Smooth muscle cell (in vitro differentiated cells): ENCODE data around the gene CSMD2. TPM values are rescaled to one million over a fixed set of nuclear protein-coding genes. Genes with fewer than 3 reads are reported as not detected.

Source experiments
- DNase-seq: peaks from one replicate; lab custom pipeline; 2025; ENCODE audit not compliant: unreplicated experiment; lab: John Stamatoyannopoulos, UW
- H2AFZ ChIP-seq: fragments of 200-600 bp; sonication (generic); 2 replicates; pipeline ENCODE4 v1.6.0; 2016; ENCODE audit warnings: antibody characterized with exemption, low read depth, mild to moderate bottlenecking
- H3F3A ChIP-seq: fragments of 200-600 bp; sonication (generic); 2 replicates; pipeline ENCODE4 v1.6.0; 2017; ENCODE audit warnings: antibody characterized with exemption, low read depth
- H3K27ac ChIP-seq: fragments of 200-600 bp; sonication (generic); 2 replicates; pipeline ENCODE4 v1.5.1; 2016; ENCODE audit warnings: low read depth, mild to moderate bottlenecking
- H3K27me3 ChIP-seq: fragments of 200-600 bp; sonication (generic); 2 replicates; pipeline ENCODE4 v1.6.1; 2016; ENCODE audit warnings: low read depth, mild to moderate bottlenecking
- H3K36me3 ChIP-seq: fragments of 200-600 bp; sonication (generic); 2 replicates; pipeline ENCODE4 v1.5.1; 2016; ENCODE audit warnings: low read depth
- H3K4me1 ChIP-seq: fragments of 200-600 bp; sonication (generic); 2 replicates; pipeline ENCODE4 v1.5.1; 2016; ENCODE audit warnings: low read depth
- H3K4me2 ChIP-seq: fragments of 200-600 bp; sonication (generic); 2 replicates; pipeline ENCODE4 v1.6.0; 2016; ENCODE audit warnings: mild to moderate bottlenecking
- H3K4me3 ChIP-seq: fragments of 200-600 bp; sonication (generic); 2 replicates; pipeline ENCODE4 v1.5.1; 2016; ENCODE audit warnings: mild to moderate bottlenecking
- H3K79me2 ChIP-seq: fragments of 200-600 bp; sonication (generic); 2 replicates; pipeline ENCODE4 v1.6.0; 2016; ENCODE audit warnings: low read depth, mild to moderate bottlenecking
- H3K9ac ChIP-seq: fragments of 200-600 bp; sonication (generic); 2 replicates; pipeline ENCODE4 v1.6.0; 2016; ENCODE audit warnings: low read depth
- H3K9me3 ChIP-seq: fragments of 200-600 bp; sonication (generic); replicated peaks from 2 replicates; pipeline ENCODE4 v1.5.1; 2016; ENCODE audit warnings: low read depth
- H4K20me1 ChIP-seq: fragments of 200-600 bp; sonication (generic); 2 replicates; pipeline ENCODE4 v1.6.0; 2016; ENCODE audit warnings: low read depth
- WGBS: methylation state at CpG from one replicate; pipeline ENCODE4 v1.1.7; 2016; ENCODE audit warnings: low lambda C conversion rate; 5-methylcytosine and 5-hydroxymethylcytosine counted together
- polyA plus RNA-seq: library from polyadenylated mRNA; unstranded; fragments of >200 nt; fragmentation: Nextera tagmentation; extraction: Ambion mirVana; gene quantifications from 2 replicates; pipeline ENCODE4 v1.2.1, GENCODE V29; 2016
- total RNA-seq: library from RNA; depleted of rRNA; stranded (reverse); fragments of >200 nt; gene quantifications from 2 replicates; pipeline ENCODE4 v1.2.3, GENCODE V29; 2014
- TF ChIP-seq, protein P1 (sequence below): fragments of 200-600 bp; sonication (generic); IDR thresholded peaks from 2 replicates; pipeline ENCODE4 v1.5.1; 2017; ENCODE audit warnings: borderline replicate concordance, mild to moderate bottlenecking, antibody characterized with exemption; ENCODE audit not compliant: insufficient read depth, poor library complexity, severe bottlenecking

The CSMD2 gene
- total and polyA plus RNA-seq, 2 experiments from 2014 or later: 0.65 to 1.8 TPM

DNA sequence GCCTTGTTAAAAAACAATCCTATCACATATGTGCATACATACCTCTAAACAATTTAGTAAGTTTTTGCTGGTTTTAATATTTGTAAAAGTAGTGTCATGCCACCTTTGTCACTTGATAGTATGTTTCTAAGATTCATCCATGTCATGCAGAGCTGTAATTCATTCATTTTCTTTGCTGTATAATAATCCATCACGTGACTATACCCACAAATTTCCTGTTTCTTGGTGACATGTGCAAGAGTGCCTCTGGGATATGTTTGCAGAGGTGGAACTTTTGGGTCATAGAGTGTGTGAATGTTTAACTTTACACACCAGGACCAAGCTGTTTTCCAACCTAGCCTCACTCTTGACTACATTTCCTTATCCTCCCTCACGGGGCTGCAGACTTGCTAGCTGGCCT is 629.7 kb downstream of the CSMD2 start:
- no peak for DNase-seq
- Histone ChIP-seq H3K36me3 (no peaks in the 10 kb centered on the region), H3K79me2 (no peaks in the 10 kb centered on the region), H3K27me3 (no peaks in the 10 kb centered on the region), H4K20me1 (no peaks in the 10 kb centered on the region), H3K4me3 (no peak overlapping the region), H3F3A (no peaks in the 10 kb centered on the region), H3K9ac (no peak overlapping the region), H3K4me2 (no peak overlapping the region), H3K4me1 (no peaks in the 10 kb centered on the region), H3K9me3 (no peaks in the 10 kb centered on the region), H3K27ac (no peak overlapping the region), H2AFZ (no peak overlapping the region)
- 80% methylated on average over 2 of the region's 2 CpGs for WGBS
- TF ChIP-seq, protein P1, sequence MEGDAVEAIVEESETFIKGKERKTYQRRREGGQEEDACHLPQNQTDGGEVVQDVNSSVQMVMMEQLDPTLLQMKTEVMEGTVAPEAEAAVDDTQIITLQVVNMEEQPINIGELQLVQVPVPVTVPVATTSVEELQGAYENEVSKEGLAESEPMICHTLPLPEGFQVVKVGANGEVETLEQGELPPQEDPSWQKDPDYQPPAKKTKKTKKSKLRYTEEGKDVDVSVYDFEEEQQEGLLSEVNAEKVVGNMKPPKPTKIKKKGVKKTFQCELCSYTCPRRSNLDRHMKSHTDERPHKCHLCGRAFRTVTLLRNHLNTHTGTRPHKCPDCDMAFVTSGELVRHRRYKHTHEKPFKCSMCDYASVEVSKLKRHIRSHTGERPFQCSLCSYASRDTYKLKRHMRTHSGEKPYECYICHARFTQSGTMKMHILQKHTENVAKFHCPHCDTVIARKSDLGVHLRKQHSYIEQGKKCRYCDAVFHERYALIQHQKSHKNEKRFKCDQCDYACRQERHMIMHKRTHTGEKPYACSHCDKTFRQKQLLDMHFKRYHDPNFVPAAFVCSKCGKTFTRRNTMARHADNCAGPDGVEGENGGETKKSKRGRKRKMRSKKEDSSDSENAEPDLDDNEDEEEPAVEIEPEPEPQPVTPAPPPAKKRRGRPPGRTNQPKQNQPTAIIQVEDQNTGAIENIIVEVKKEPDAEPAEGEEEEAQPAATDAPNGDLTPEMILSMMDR: no peak

DNA sequence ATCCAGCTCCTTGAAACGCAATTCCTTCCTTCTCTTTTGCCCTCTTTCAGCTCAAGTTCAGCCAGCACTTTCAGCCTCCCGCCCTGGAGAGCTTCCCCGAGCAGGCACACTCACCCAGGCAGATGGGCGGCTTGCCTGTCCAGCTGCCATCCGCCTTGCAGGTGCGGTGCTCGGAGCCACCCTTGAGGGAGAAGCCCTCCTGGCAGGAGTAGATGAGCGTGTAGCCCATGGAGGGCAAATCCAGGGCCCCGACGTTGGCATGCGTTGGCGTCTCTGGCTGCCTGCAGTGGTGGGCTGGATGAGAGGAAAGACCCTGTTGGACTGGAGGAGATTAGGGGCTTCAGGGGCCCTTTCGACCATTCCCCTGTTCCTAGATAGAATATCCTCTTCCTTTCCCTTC is 632.1 kb downstream of the CSMD2 start:
- Histone ChIP-seq H3K9ac (no peak overlapping the region), H2AFZ (no peak overlapping the region), H3K27ac (no peak overlapping the region), H3F3A (no peaks in the 10 kb centered on the region), H3K36me3 (no peaks in the 10 kb centered on the region), H3K4me2 (no peak overlapping the region), H3K4me1 (no peaks in the 10 kb centered on the region), H3K4me3 (no peak overlapping the region), H3K79me2 (no peaks in the 10 kb centered on the region), H3K27me3 (peaks cover 6% of the 10 kb centered on the region), H3K9me3 (no peaks in the 10 kb centered on the region), H4K20me1 (no peaks in the 10 kb centered on the region)
- TF ChIP-seq, protein P1: no peak
- 91% methylated on average over 13 of the region's 13 CpGs for WGBS
- DNase-seq: no peak

DNA sequence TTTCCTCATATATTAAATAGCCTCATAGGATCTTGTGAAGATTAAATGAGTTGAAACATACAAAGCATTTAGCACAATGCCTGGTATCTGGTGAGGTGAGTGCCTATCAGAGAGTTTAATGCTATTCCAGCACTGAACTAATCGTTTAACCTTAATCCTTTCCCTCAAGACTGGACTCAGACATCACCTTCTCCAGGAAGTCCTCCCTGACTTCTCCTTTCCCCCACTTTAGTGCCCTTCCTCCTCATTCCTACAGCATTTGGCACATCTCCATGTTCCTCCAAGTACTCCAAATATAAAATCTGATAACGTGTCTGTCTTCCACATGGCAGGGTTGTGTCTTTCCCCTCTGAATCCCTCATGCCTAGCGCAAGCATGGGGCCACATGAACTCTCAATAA is 632.8 kb downstream of the CSMD2 start:
- Histone ChIP-seq H3K27me3 (peaks cover 6% of the 10 kb centered on the region), H3K9me3 (no peaks in the 10 kb centered on the region), H3K79me2 (no peaks in the 10 kb centered on the region), H3K4me1 (no peaks in the 10 kb centered on the region), H3K9ac (no peak overlapping the region), H3F3A (no peaks in the 10 kb centered on the region), H3K27ac (no peak overlapping the region), H2AFZ (no peak overlapping the region), H3K4me2 (no peak overlapping the region), H3K36me3 (no peaks in the 10 kb centered on the region), H4K20me1 (no peaks in the 10 kb centered on the region), H3K4me3 (no peak overlapping the region)
- TF ChIP-seq, protein P1: no peak
- WGBS: 82% methylated on average over 3 of the region's 3 CpGs
- DNase-seq: no peak

DNA sequence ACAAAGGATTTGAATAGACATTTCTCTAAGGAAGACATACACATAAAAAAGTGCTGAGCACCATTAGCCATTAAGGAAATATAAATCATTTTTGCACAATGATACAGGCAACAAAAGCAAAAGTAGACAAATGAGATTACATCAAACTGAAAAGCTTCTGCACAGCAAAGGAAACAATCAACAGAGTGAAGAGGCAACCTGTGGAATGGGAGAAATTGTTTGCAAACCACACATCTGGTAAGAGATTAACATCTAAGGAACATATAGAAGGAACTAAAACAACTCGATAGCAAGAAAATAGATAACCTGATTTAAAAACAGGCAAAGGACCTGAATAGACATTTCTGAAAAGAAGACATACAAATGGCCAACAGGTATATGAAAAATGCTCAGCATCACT is 635.1 kb downstream of the CSMD2 start:
- no peak overlapping the region for H3K4me2 ChIP-seq
- no peaks in the 10 kb centered on the region for H3F3A ChIP-seq
- no peak overlapping the region for H3K27ac ChIP-seq
- no peak overlapping the region for H3K9ac ChIP-seq
- no peaks in the 10 kb centered on the region for H3K79me2 ChIP-seq
- H3K9me3 ChIP-seq: no peaks in the 10 kb centered on the region
- H3K4me3 ChIP-seq: no peak overlapping the region
- DNase-seq: no peak
- 83% methylated on average over 1 of the region's 1 CpG for WGBS
- H4K20me1 ChIP-seq: no peaks in the 10 kb centered on the region
- H3K36me3 ChIP-seq: no peaks in the 10 kb centered on the region
- H3K27me3 ChIP-seq: peaks cover 6% of the 10 kb centered on the region
- no peak overlapping the region for H2AFZ ChIP-seq
- TF ChIP-seq, protein P1: no peak
- no peaks in the 10 kb centered on the region for H3K4me1 ChIP-seq
